Suprapubic skin (tissue), 4 donors: Measurements from ENCODE around the gene RANBP3L. TPM values are rescaled to one million over a fixed set of nuclear protein-coding genes. Genes with fewer than 3 reads are reported as not detected.
"Not testable (repeated sequence)": the region's sequence is repeated elsewhere in the genome, so short reads cannot be mapped to it uniquely, and the experiment has no call there.

Source experiments
- DNase-seq, 2 donors: peaks; one replicate each; pipeline ENCODE4 v3.0.0-alpha.2; 2019; ENCODE audit warnings: low spot score in 2 of 2
- H3K27ac ChIP-seq: fragments of 200-600 bp; sonication (generic); one replicate; pipeline ENCODE4 v1.5.1; 2019
- H3K27me3 ChIP-seq: fragments of 200-600 bp; sonication (generic); one replicate; pipeline ENCODE4 v1.5.1; 2019
- H3K36me3 ChIP-seq: fragments of 200-600 bp; sonication (generic); one replicate; pipeline ENCODE4 v1.5.1; 2019
- H3K4me1 ChIP-seq: fragments of 200-600 bp; sonication (generic); one replicate; pipeline ENCODE4 v1.5.1; 2019
- H3K4me3 ChIP-seq: fragments of 200-600 bp; sonication (generic); one replicate; pipeline ENCODE4 v1.5.1; 2019; ENCODE audit warnings: mild to moderate bottlenecking
- H3K9me3 ChIP-seq: fragments of 200-600 bp; sonication (generic); one replicate; pipeline ENCODE4 v1.5.1; 2019
- CTCF ChIP-seq, 2 donors: fragments of 200-600 bp in 1 of 2; fragments of 450-650 bp in 1 of 2; sonication (generic) in 1 of 2; IDR thresholded peaks; one replicate each; pipeline ENCODE4 v1.5.1; 2016 to 2019; ENCODE audit warnings: antibody characterized with exemption in 2 of 2, mild to moderate bottlenecking in 1 of 2, moderate library complexity in 1 of 2
- EP300 ChIP-seq: sonication (generic); formaldehyde crosslinking; IDR thresholded peaks from one replicate; pipeline ENCODE4 v1.6.1; 2017; ENCODE audit warnings: antibody characterized with exemption
- POLR2A ChIP-seq, 2 donors: fragments of 450-650 bp; IDR thresholded peaks; one replicate each; pipeline ENCODE4 v1.6.1; 2017; ENCODE audit warnings: antibody characterized with exemption in 2 of 2, mild to moderate bottlenecking in 2 of 2, moderate library complexity in 2 of 2
- POLR2AphosphoS5 ChIP-seq, 3 donors: sonication (generic); formaldehyde crosslinking; IDR thresholded peaks; one replicate each; pipeline ENCODE4 v1.6.1; 2017; ENCODE audit warnings: antibody characterized with exemption in 3 of 3
- WGBS: methylation state at CpG from one replicate; pipeline ENCODE4 v1.1.5; 2018; 5-methylcytosine and 5-hydroxymethylcytosine counted together
- total RNA-seq, 4 donors: library from RNA; depleted of rRNA; stranded (reverse); fragments of >200 nt; gene quantifications; one replicate each; pipeline ENCODE4 v1.1.0, GENCODE V29; 2016

The RANBP3L gene
- total RNA-seq, 4 donors from 2014 or later: 0.95 to 2.8 (median 1.5) TPM

- no peak for TF ChIP-seq CTCF (IDR thresholded peaks at IDR 0.05)
- no peak for TF ChIP-seq EP300
- no peak for TF ChIP-seq POLR2AphosphoS5 (IDR thresholded peaks at IDR 0.05)
- no peak for TF ChIP-seq POLR2A (IDR thresholded peaks at IDR 0.05)
- Histone ChIP-seq H3K4me3 (no peak overlapping the region), H3K4me1 (no peaks in the 10 kb centered on the region), H3K27me3 (no peaks in the 10 kb centered on the region), H3K9me3 (no peaks in the 10 kb centered on the region), H3K27ac (no peak overlapping the region), H3K36me3 (peaks cover 50% of the 10 kb centered on the region)
- WGBS: 88% methylated on average over 4 of the region's 4 CpGs
- DNase-seq: no peak
Measured at GRCh38 chr5:36200513-36200912, 101.2 kb downstream of the RANBP3L start.

- no peak for TF ChIP-seq POLR2AphosphoS5 (IDR thresholded peaks at IDR 0.05)
- no peak for DNase-seq
- no peaks in the 10 kb centered on the region for H3K27me3 ChIP-seq
- H3K36me3 ChIP-seq: peaks cover 54% of the 10 kb centered on the region
- no peak overlapping the region for H3K4me3 ChIP-seq
- H3K4me1 ChIP-seq: no peaks in the 10 kb centered on the region
- 86% methylated on average over 2 of the region's 2 CpGs for WGBS
- H3K27ac ChIP-seq: no peak overlapping the region
- no peaks in the 10 kb centered on the region for H3K9me3 ChIP-seq
Measured at GRCh38 chr5:36199620-36200019, 102.1 kb downstream of the RANBP3L start.

GRCh38 chr5:36198783-36199182 lies 102.9 kb downstream of the RANBP3L start:
- H3K36me3 ChIP-seq: peaks cover 57% of the 10 kb centered on the region
- WGBS: 87% methylated on average over 3 of the region's 3 CpGs
- not testable (repeated sequence) for H3K27me3 ChIP-seq, H3K4me1 ChIP-seq, H3K27ac ChIP-seq, H3K4me3 ChIP-seq, DNase-seq, H3K9me3 ChIP-seq

Other genes starting within 250 kb of the RANBP3L start
- gene UGT3A2, start 235.0 kb downstream of the RANBP3L start, total RNA-seq: 10 to 100 TPM in 1 of 4 donors, 1 to 10 TPM in 2, not detected in 1; 5.7 to 17.8 (median 7.8) TPM
- 10 to 100 TPM in 3 of 4 donors, 1 to 10 TPM in 1; 9.5 to 17.1 (median 11.1) TPM for gene LMBRD2, start 150.0 kb downstream of the RANBP3L start, total RNA-seq
- gene SKP2, start 149.8 kb downstream of the RANBP3L start, total RNA-seq: 10 to 100 TPM; 10.7 to 20.8 (median 13.5) TPM
- 10 to 100 TPM; 12.3 to 18.4 (median 15.7) TPM for gene NADK2, start 60.0 kb downstream of the RANBP3L start, total RNA-seq